Mammary epithelial cell (primary cell): ENCODE data around the gene NEFH.

Experiments
- EZH2 ChIP-seq: IDR thresholded peaks from 2 replicates; pipeline ENCODE4 v1.6.1; 2012; ENCODE audit warnings: low read length, inconsistent platforms, borderline replicate concordance
- TF ChIP-seq, protein P1 (sequence below), 2 donors: IDR thresholded peaks in 1 of 2; conservative IDR thresholded peaks in 1 of 2; 2 replicates each; pipeline ENCODE4 v1.5.1; 2011 to 2012; ENCODE audit warnings: inconsistent platforms in 2 of 2, low read length in 2 of 2, mild to moderate bottlenecking in 2 of 2, control low read depth in 1 of 2, low read depth in 1 of 2; ENCODE audit not compliant: insufficient read depth in 1 of 2; ENCODE audit errors: extremely low read depth in 1 of 2

DNA sequence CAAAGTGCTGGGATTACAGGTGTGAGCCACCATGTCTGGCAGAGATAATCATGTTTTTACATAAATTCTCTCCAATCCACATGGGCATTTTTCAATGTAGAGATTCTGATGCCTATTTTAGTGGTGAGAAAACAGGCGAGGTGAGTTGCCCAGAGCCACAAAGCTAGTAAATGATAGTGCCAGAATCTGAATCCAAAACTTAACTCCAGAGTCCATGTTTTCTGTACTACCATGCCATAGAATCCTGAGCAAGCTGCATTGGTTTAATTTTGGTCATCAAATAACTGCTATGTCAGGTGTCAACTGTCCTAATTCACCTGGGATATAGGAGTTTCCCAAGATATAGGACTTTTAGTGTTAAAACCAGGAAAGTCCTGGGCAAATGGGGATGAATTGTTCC is 13.6 kb downstream of the NEFH start:
- TF ChIP-seq, protein P1, sequence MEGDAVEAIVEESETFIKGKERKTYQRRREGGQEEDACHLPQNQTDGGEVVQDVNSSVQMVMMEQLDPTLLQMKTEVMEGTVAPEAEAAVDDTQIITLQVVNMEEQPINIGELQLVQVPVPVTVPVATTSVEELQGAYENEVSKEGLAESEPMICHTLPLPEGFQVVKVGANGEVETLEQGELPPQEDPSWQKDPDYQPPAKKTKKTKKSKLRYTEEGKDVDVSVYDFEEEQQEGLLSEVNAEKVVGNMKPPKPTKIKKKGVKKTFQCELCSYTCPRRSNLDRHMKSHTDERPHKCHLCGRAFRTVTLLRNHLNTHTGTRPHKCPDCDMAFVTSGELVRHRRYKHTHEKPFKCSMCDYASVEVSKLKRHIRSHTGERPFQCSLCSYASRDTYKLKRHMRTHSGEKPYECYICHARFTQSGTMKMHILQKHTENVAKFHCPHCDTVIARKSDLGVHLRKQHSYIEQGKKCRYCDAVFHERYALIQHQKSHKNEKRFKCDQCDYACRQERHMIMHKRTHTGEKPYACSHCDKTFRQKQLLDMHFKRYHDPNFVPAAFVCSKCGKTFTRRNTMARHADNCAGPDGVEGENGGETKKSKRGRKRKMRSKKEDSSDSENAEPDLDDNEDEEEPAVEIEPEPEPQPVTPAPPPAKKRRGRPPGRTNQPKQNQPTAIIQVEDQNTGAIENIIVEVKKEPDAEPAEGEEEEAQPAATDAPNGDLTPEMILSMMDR (conservative IDR thresholded peaks at IDR 0.05 in 1 of 2, IDR thresholded peaks at IDR 0.05 in 1 of 2; ENCODE audit: extremely low read depth in 1 of 2, insufficient read depth in 1 of 2, low read depth in 1 of 2, low read length in 2 of 2) = no peak
- no peak for TF ChIP-seq EZH2
